ENCODE data around the gene INSYN2A.

The INSYN2A gene

DNA sequence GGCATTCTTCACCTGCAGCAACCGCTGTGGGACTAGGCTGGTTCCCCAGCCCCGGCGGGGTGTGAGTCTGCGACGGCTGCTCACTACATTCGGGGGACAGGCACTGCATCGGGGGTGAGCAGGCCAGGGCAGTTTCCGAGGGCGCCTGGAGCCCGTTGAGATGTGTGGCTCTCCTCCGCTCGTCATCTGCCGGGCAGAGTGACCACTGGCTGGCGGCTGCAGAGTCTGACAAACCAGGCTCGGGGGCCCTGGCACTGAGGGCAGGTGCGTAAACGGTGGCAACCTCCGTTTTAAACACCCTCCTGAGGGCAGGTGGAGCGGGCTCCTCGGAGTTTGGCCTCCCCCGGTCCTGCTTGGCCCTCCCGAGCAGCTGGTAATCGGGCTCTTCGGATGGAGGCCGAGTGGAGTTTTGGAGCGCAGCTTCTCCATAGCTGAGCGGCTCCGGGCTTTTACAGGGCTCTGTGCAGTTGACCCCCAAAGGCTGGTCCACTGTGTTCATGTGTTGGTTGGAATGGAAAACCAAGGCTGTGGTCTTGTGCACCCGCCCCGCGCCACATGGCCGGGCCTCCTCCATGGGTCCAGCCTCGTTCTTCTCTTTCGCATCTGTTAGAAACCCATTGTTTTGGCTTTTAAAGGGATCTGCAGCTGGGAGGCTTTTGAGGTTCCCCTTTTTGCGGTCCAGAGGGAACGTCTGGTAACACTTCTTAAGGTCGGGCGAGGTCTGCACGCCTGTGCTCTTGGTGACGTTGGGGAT, 20.9 kb downstream of the INSYN2A start:
- Histone ChIP-seq H2AFZ (ENCODE audit: low read depth, low read length, severe bottlenecking) (no peak overlapping the region), H3K9ac (ENCODE audit: low read length) (no peak overlapping the region), H3K27me3 (ENCODE audit: low read length) (no peaks in the 10 kb centered on the region), H4K20me1 (ENCODE audit: low read depth, low read length) (no peaks in the 10 kb centered on the region), H3K4me2 (ENCODE audit: low read depth, low read length, poor library complexity, severe bottlenecking) (no peak overlapping the region), H3K27ac (ENCODE audit: low read depth, low read length) (no peak overlapping the region), H3K36me3 (ENCODE audit: low read length) (no peaks in the 10 kb centered on the region), H3K9me3 (ENCODE audit: insufficient read depth, low read length) (no peaks in the 10 kb centered on the region), H3K4me3 (ENCODE audit: insufficient read depth, low read length, poor library complexity, severe bottlenecking) (no peak overlapping the region), H3F3A (ENCODE audit: insufficient read depth) (no peaks in the 10 kb centered on the region), H3K9me2 (replicated peaks; ENCODE audit: insufficient read depth, low read length) (no peaks in the 10 kb centered on the region), H3K79me2 (ENCODE audit: insufficient read depth, low read length) (no peaks in the 10 kb centered on the region)
- TF ChIP-seq CTCF (IDR thresholded peaks at IDR 0.05; ENCODE audit: insufficient read depth, low read length, poor library complexity, severe bottlenecking) (no peak), EZH2phosphoT487 (conservative IDR thresholded peaks at IDR 0.05; ENCODE audit: low read length) (no peak)

GRCh38 chr10:127174866-127175265, 21.5 kb downstream of the INSYN2A start:
- H3K9me2 ChIP-seq (replicated peaks; ENCODE audit: insufficient read depth, low read length): no peaks in the 10 kb centered on the region
- H3F3A ChIP-seq (ENCODE audit: insufficient read depth): no peaks in the 10 kb centered on the region
- no peaks in the 10 kb centered on the region for H4K20me1 ChIP-seq (ENCODE audit: low read depth, low read length)
- no peaks in the 10 kb centered on the region for H3K79me2 ChIP-seq (ENCODE audit: insufficient read depth, low read length)
- H3K4me2 ChIP-seq (ENCODE audit: low read depth, low read length, poor library complexity, severe bottlenecking): no peak overlapping the region
- H3K9ac ChIP-seq (ENCODE audit: low read length): no peak overlapping the region
- no peak overlapping the region for H3K4me3 ChIP-seq (ENCODE audit: insufficient read depth, low read length, poor library complexity, severe bottlenecking)
- no peaks in the 10 kb centered on the region for H3K27me3 ChIP-seq (ENCODE audit: low read length)
- no peak overlapping the region for H2AFZ ChIP-seq (ENCODE audit: low read depth, low read length, severe bottlenecking)
- TF ChIP-seq CTCF (IDR thresholded peaks at IDR 0.05; ENCODE audit: insufficient read depth, low read length, poor library complexity, severe bottlenecking): no peak
- no peak for TF ChIP-seq EZH2phosphoT487 (conservative IDR thresholded peaks at IDR 0.05; ENCODE audit: low read length)
- H3K27ac ChIP-seq (ENCODE audit: low read depth, low read length): no peak overlapping the region
- no peaks in the 10 kb centered on the region for H3K36me3 ChIP-seq (ENCODE audit: low read length)
- H3K9me3 ChIP-seq (ENCODE audit: insufficient read depth, low read length): no peaks in the 10 kb centered on the region

- Histone ChIP-seq H3K9me3 (ENCODE audit: insufficient read depth, low read length) (no peaks in the 10 kb centered on the region), H3K27ac (ENCODE audit: low read depth, low read length) (no peak overlapping the region)
Measured at GRCh38 chr10:127168261-127168660, 28.1 kb downstream of the INSYN2A start.

More at GRCh38 chr10:127168261-127168660, 28.1 kb downstream of the INSYN2A start:
- Histone ChIP-seq H2AFZ (ENCODE audit: low read depth, low read length, severe bottlenecking) (no peak overlapping the region), H3F3A (ENCODE audit: insufficient read depth) (no peaks in the 10 kb centered on the region), H4K20me1 (ENCODE audit: low read depth, low read length) (no peaks in the 10 kb centered on the region), H3K9ac (ENCODE audit: low read length) (no peak overlapping the region), H3K4me3 (ENCODE audit: insufficient read depth, low read length, poor library complexity, severe bottlenecking) (no peak overlapping the region), H3K79me2 (ENCODE audit: insufficient read depth, low read length) (no peaks in the 10 kb centered on the region), H3K27me3 (ENCODE audit: low read length) (no peaks in the 10 kb centered on the region), H3K36me3 (ENCODE audit: low read length) (no peaks in the 10 kb centered on the region), H3K9me2 (replicated peaks; ENCODE audit: insufficient read depth, low read length) (no peaks in the 10 kb centered on the region), H3K4me2 (ENCODE audit: low read depth, low read length, poor library complexity, severe bottlenecking) (no peak overlapping the region)
- TF ChIP-seq CTCF (IDR thresholded peaks at IDR 0.05; ENCODE audit: insufficient read depth, low read length, poor library complexity, severe bottlenecking): no peak
- TF ChIP-seq EZH2phosphoT487 (conservative IDR thresholded peaks at IDR 0.05; ENCODE audit: low read length): no peak
